Activated CD4-positive, alpha-beta T cell treated with anti-CD3 and anti-CD28 coated beads, Interleukin-2, Interleukin-6, amounts not matched to agents 100 ng/mL and 50 ng/mL, durations not matched to agents 16 hours and 8 hours (primary cell): ENCODE data around the gene C9orf153.
"Not testable (repeated sequence)": the region's sequence is repeated elsewhere in the genome, so short reads cannot be mapped to it uniquely, and the experiment has no call there.

Experiments used
- DNase-seq: peaks from one replicate; pipeline ENCODE4 v3.0.0-alpha.2; 2020

Gene C9orf153

DNA sequence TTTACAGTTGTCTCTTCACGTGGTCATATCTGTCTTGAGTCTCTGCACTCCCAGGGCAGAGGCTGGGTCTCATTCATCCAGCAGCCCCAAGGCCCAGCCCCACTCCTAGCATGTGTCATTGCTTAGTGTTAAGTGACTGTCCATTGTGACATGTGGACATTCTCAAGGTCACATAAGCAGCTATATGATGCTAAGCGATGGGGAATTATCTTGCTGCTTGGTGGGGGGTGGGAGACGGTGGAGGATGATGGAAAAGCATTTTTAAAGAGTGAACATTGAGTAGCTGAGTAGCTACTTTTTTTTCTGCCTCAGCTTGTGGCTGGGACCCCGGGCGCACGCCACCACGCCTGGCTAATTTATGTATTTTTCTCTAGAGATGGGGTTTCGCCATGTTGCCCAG lies at the start of gene C9orf153:
Gene C9orf153 (minus strand): TSS at position 101 of the 400 bp plus-strand sequence. CDS start 30,054 bp downstream, outside the sequence.
- DNase-seq, result no peak

DNA sequence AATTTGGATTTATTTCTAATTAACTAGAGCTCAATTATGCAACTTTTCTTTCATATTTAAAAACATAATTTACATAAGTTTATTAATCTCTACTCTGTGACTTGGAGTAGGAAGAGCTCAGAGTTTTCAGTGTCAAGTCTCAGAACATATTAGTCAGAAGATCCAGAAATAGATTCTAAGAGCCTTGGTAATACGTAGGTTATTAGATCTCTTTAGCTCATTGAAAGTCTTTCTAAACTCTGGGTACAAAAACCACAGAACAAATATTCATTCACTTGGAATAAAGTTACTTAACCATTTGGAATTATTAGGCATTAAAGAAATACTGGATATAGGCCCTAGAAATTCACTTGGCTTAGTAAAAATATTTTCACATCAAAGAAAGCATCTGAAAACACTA lies 49.2 kb upstream of the C9orf153 start:
- no peak for DNase-seq

DNA sequence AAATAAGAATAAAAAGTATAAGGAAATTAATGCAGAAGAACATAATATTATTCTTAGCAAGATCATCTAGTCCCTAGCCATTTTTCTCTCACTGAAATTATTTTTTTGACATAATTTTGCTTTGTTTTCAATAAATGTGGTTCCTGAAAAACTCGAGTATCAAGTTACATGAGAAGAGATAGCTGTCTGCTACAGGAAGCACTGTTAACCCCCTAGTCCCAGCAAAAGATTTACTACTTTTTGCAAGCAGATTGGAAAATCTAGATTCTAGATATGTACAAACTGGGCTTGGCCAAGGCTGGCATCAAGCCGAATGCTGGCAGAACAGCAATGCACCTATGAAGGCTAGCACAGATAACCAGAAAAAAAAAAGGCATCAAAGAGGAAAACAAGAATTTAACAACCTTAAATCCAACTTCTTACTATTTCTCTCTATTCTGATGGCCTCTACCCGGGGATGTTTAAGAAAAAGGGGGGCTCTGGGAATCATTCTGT lies 44.8 kb upstream of the C9orf153 start:
- no peak for DNase-seq

DNA sequence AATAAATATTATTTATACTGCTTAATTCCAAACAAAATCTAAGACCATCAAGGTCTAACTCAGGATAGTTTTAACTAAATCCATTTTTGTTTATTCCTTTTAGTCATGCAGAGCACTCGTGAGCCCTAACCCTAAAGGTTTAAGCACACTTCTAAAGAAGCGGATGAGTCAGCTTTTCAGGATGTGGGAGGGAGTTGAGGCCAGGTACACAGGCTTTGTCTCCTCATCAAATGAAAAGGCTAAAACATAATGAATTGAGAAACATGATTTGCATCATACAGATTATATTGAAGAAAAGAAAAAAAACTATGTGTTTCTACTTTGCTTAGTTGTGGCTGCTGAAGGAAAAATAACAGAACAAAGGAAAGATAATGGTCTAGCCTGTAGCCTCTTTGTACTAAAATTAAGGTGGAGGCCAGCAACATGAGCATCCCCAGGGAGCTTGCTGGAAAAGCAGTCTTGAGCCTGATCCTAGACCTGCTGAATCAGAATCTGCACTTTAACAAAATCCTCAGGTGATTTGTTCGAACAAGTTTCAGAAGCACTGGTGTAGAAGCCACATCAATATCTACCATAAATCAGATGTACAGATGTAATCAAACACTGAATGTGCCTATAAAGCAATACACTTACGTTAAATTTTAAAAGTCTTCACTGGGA lies 44.0 kb upstream of the C9orf153 start:
- peak; percentile 80 for DNase-seq

DNA sequence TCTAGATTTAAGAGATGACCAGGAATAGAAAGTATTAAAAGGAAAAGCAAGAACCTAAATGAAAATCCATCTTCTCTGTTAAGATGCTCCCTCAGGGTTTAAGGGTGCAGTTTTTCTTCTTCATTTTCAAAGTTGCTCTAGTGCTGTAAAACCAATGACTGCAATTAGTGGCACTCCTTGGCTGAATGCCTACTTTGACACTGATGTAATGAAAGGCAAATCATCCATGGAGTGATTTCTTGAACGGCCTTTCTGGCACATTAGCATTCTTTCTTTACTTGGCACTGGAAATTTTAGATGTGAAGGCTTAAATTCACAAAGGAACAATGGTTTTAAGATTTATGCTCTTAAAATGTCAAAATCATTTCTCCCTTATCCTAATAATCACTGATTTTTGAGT lies 42.2 kb upstream of the C9orf153 start:
- no peak for DNase-seq

DNA sequence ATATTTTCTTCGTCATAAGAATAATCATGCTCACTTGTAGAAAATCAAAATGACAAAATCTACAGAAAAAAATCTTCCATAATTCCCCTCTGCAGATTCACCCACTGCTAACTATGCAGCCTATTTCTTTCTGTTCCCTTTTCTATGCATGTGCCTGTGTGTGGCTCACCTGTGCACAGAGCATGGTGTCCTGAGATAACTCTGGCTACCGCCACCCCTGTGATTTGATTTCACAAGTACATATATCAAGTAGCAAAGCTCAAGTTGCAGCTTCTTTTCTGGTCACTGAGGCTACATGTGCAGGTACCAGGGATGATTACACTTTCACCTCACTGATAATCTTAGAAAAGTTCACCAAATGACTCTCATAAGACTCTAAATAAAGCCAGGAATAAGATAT lies 41.2 kb upstream of the C9orf153 start:
- no peak for DNase-seq

DNA sequence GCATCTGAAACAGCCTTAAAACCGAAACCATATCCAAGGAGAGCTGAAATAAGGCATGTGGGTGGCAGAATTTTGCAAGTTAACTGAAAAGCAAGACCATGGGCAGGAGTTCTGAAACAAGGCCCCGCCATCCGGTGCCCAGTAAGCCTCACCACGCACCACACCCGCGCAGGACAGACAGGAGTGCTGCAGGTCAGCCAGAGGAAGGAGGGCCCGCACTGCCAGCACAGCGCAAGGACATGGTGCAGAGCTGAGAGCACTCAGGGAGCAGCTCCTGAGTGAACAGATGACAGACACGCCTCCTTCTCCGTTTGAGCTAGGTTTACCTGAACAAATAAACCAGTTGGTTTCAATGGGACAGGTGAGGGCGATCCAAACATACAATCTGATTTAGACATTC lies 39.4 kb upstream of the C9orf153 start:
- DNase-seq, result no peak

DNA sequence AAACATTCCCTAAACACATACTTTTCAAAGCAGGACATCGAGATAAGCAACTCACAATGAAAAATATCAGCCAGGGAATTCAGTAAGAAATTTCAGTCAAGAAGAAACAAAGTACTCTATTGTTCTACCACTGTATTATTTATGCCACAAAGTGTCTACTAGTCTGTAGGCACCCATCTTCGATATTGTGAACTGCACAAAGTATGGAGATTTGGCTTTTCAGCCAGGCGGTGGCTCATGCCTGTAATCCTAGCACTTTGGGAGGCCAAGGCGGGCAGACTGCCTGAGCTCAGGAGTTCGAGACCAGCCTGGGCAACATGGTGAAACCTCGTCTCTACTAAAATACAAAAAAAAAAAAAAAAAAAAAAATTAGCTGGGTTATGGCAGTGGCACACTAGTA lies 30.9 kb upstream of the C9orf153 start:
- not testable (repeated sequence) for DNase-seq

DNA sequence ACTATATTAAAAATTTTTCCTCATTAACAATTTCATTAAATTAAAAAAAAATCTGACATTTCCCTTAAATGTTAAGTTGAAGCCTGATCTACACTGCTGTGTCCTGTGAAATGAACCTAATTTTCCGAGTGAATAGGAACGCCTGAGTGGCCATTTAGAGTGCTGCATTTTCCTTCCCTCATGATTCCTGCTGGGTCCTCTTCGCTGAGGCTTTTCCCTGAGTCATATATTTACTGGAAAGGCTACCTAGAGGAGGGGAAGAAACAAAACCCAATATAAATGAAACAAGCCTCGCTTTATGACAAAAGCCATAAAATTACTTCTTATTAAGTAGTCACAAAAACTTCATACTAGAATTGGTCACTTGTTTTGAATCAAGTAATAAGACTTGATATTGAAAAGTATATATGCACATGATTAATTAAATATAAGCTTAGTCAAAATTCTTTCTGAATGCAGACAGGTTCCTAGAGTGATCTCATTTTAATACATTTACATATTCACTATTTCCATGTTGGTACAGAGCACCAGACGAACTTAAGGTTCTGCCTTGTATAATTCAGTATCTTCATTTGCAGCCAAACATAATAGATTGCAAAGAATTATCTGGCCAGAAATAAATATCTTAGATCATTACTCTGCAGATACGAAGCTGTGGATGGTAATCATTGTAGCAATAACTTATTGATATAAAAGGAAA lies 29.2 kb upstream of the C9orf153 start:
- no peak for DNase-seq

DNA sequence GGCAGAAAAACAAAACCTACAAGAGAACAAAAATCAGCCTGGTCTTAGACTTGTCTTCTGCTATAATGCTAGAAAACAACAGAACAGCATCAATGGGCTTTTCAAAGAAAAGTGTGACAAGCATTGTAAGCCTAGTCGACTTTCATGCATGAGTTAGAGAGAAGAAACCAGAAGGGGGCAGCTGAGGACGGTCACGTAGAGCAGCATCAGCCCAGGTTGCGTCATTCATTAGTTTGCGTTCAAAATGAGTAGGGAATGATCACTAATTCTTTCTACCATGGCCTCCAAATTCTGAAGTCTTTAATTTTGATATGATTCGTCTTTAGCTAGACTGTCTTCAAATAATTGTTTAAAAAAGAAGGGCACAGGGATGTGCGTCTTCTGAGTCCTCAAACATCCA lies 27.6 kb upstream of the C9orf153 start:
- peak; percentile 47 for DNase-seq

DNA sequence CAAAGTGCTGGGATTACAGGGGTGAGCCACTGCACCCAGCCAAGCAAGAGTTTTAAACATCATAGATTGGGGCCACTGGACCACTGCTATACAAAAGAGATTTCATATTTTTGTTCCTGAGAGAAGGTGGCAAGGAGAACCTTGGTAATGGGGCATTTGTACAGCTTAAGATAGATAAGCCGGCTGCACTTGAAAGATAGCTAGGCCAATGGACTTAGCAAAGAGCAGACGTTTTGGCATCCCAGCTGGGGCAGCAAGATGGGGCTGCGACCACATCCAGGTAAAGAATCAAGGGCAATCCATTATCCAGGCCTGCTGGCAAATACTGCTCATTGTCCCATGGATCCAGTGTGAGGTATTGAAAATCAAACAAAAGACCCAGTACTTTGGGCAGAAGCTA lies 26.8 kb upstream of the C9orf153 start:
- no peak for DNase-seq

DNA sequence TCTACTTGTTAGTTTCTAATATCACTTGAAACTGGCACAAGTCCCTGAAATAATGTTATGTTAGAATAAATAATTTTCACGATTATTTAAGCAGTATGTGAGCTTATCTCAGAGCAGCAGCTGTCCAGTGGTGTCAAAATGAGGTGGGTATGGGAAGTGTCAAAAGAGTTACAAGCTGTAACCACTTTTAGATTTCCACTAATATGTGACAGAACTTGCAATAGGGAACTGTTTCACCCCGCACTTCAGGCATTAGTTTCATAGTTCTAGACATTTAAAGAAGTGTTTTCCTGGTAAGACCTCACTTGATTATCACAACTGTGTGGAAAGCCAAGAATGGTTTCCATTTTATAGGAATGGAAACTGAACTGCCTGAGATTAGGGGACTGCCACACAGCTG lies 25.8 kb upstream of the C9orf153 start:
- DNase-seq, result no peak

DNA sequence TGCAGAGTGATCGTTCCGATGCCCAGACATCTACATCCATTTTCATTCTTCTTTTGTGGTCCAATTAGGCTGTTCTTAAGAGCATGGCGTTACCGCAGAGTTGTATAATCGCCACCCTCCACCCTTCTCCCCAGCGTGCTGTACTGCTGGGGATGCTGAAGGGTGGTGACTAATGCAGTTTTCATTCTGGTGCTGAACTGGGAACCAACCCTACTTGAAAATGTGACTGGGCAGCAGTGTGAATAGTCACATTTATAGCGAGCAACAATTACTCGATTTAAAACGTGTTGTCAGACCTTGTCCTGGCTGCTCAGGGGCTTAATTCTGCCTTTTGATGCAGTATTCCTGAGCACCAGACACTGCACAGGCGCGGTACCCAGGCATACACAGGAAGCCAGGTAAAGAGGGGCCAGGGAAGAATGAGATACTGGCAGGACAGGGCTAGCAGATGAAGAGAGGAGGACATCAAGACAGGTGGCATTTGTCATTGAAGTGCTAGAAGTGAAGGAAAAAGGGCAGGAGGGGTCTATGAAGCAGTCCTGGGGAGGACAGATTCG lies 23.6 kb upstream of the C9orf153 start:
- DNase-seq, result no peak

DNA sequence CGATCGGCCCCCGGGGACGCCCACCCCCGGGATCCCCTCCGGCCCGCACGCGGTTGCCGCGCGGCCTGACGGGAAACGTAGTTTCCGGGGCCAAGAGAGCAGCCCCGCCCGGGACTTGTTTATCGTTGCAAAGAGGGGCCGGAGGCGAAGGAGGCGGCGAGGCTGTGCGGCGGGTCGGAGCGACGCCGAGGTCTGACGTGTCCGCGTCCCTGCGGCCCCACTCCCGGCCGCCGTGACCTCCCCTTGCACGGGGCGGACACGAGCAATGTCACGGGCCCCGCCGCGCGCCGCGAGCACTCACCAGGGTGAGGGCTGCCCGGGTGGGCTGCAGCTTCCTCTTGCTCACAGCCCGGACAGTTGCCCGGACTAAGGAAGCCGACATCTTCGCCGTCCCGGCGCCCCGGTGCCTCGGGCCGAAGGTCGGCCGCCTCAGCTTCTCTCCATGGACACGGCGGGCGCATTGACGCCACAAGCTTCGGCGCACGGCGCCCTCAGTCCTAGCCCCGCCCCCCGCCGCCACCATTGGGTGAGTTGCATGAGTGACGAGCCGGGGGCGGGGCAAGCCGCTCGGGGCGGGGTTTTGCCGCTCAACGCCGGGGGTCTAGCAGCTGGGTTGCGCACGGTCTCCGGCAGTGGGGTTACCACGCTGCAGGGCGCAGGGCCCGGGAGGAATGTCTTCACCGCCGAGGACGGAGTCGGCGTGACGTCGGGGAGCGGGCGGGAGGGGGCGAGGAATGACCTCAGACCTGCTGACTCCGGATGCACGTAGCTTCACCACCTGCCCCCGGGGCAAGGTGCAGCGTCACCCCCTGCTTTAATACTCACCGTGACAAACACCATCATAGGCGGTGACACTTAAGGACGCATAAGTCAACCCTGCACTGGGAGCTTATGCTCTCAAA lies 22.9 kb upstream of the C9orf153 start, which contains the start of gene ISCA1:
Gene ISCA1 (minus strand): TSS at position 462 of the 902 bp plus-strand sequence. CDS start 80 bp downstream, at position 382.
- peak; percentile 97 for DNase-seq

DNA sequence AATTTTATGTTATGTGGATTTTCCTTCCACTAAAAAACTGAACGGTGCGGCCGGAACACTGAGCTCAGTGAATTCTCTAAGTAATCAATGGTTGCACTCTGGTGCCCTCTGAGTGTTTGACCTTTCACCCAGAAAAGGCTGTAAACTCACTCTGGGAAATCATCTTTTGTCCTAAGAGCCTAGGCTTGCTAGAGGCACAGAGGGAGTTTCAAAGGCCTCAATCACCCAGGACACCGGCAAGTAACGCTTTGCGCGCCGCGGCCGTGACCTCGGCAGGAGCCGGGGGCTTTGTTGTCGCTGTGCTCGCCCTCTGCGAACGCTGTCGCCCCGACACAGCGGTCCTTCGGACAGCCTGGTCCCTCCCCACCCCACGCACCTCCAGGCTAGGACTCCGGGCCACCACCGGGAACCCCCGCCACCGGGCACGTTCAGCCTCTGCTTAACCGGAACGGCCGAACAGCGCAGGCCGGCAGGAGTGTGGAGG lies 22.2 kb upstream of the C9orf153 start:
- DNase-seq, result no peak

DNA sequence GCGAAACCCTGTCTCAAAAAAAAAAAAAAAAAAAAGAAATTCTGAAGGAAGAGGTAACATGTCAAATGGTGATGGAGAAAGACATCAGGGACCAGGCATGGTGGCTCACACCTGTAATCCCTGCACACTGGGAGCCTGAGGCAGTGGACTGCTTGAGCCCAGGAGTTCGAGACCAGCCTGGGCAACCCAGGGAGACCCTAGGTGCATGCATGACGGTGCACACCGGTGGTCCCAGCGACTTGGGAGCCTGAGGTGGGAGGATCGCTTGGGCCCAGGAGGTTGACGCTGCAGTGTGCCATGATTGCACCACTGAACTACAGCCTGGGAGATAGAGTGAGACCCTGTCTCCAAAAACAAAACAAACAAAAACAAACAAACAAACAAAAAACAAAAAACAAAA lies 21.1 kb upstream of the C9orf153 start:
- no peak for DNase-seq

DNA sequence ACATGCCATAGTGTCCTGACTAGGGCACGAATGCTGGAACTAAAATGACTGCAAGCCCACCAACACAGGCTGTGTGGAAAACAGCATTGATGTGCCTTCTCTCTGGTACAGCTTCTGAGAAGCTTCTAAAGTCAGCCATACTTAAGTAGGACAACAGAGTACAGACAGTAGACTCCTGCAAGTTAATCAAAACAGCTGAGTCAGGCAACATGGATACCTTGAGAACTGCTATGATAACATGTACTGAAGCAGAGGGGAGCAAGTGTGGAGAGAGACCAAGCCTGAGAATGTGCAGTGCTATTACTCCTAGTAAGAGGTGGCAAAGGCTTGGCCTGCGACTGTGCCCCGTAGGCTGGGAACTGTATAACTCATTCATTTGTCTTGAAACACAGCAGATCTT lies 20.4 kb upstream of the C9orf153 start:
- DNase-seq, result no peak

DNA sequence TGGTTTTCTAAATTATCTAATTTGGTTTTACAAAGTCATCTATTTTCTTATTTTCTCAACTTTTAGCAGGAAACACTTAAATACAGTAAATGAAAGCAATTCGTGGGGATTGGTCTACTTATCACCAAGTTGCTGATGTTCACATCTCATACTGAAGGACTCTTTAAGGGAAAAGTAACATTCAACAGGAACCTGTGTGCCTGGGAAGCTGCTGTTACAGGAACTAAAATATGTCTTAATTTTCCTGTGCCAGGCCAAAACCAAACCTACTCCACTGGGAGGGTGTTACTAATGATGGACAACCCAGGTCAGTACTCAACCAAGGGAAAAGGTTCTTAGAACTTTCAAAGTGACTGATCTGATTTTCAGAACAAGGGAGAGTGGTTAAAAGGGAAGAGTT lies 17.6 kb upstream of the C9orf153 start:
- no peak for DNase-seq

DNA sequence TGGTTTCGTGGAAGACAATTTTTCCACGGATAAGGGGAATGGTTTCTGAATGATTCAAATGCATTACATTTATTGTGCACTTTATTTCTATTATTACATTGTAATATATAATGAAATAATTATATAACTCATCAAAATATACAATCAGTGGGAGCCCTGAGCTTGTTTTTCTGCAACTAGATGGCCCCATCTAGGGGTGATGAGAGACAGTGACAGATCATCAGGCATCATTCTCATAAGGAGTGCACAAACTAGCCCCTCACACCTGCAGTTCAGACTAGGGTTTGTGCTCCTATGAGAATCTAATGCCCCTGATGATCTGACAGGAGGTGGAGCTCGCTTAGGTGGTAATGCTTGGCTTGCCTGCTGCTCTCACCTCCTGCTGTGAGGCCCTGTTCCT lies 16.5 kb upstream of the C9orf153 start:
- no peak for DNase-seq

DNA sequence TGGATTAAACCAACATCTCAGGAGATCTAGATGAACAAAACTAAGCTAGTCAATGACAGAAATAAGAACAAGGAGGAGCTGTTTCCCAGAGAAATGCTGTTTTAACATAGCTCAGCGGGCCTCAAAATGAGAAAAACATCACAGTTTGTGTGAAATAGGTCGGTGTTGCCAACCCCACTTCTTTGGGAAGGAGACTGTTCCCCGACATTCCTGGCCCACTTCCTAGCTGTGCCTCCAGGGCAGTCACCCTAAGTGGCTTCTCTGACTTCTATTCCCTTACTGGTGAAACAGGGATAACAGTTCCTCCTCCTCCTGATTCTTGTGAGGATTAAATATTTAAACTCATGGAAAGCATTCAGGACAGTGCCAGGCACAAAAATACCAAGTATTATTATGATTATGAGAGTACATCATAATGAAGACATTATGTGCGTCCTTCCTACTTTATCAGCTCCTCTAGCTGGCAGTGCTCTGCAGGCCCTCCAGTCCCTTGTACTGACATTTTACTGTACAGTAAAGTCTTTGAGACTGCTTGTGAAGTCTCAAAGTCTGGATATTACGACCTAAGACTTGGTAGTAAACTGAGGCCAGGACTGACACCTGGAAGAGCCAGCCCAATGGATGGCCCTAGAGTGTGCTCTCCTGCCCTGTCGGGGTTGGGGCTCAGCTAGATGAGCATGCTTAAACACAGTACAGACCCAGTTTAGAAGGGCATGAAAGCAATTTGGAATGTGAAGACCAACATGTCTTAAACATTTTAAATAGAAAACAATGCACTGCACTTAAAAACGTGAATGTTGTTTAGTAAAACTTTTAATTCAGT lies 15.6 kb upstream of the C9orf153 start:
- DNase-seq, result no peak

DNA sequence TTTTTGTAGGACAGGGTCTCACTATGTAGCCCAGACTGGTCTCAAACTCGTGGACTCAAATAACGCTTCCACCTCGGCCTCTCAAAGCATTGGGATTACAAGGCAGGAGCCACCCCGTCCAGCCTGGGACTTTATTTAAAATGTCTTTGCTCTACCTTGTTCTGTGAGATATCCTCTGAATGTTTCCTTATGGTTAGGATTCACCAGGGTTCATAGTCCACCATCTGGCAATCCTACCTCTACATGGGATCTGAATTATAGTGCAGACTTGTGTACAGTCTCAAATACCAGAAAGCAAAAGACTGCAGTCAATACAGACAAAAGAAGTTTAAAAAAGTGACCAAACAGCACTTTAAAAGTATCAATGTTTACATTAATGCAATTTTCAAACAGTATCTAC lies 12.8 kb upstream of the C9orf153 start:
- no peak for DNase-seq

DNA sequence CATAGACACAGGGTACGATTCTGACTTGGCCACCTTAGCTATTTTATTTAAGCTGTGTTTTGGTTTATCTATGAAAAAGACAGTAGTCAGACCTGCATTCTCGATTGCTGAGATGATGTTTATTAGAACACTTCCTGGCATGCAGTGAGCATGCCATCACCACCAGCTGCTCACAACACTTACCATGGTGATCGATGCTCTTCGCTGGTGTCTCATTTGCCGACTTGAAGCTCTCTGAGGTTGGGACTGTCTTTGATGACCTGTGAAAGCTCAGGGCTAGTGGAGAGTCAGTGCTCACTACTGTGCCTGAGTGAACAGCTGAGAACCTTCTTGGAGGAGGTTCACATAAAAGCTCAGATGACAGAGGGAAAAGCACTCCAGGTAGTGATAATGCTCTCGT lies 4.4 kb upstream of the C9orf153 start:
- DNase-seq, result no peak
